ENCODE results near the gene ZNF775. TPM values are rescaled to one million over a fixed set of nuclear protein-coding genes. Genes with fewer than 3 reads are reported as not detected.
A peak's percentile ranks its signal among the peaks of the same experiment; 100 is the strongest.

ZNF775 gene
- total and polyA plus RNA-seq, 2 of the 13 experiments (the other 11 are each of a cell fraction or from before 2014, with no cell fraction given) = 3.1 to 3.2 TPM

GRCh38 chr7:150378853-150379440 lies at the start of gene ZNF775 (continued):
- TF ChIP-seq SIN3A (IDR thresholded peaks at IDR 0.05; ENCODE audit: borderline replicate concordance, low read depth, low read length) (peak; percentile 57; the same call in 1 of the 2 replicates), DNMT3B (CRISPR knock-in tag; conservative IDR thresholded peaks at IDR 0.05) (no peak), ZNF207 (IDR thresholded peaks at IDR 0.05; ENCODE audit: borderline replicate concordance) (no peak), ZFP90 (CRISPR knock-in tag; IDR thresholded peaks at IDR 0.05; ENCODE audit: borderline replicate concordance) (peak; percentile 49; the same call in 1 of the 2 replicates), ZNF605 (CRISPR knock-in tag; IDR thresholded peaks at IDR 0.05) (no peak), ZNF430 (CRISPR knock-in tag; IDR thresholded peaks at IDR 0.05) (no peak), E2F1 (CRISPR knock-in tag; IDR thresholded peaks at IDR 0.05) (peak; percentile 83), EP300 (IDR thresholded peaks at IDR 0.05; ENCODE audit: low read depth in 2 of 2, low read length in 2 of 2) (no peak), EP300 (CRISPR knock-in tag; IDR thresholded peaks at IDR 0.05; ENCODE audit: borderline replicate concordance) (no peak), SALL1 (CRISPR knock-in tag; IDR thresholded peaks at IDR 0.05) (no peak), POGK (CRISPR knock-in tag; conservative IDR thresholded peaks at IDR 0.05) (0 out of 2 replicates have a peak, but pooled peaks have one; percentile 57), RFXAP (CRISPR knock-in tag; IDR thresholded peaks at IDR 0.05; ENCODE audit: borderline replicate concordance) (peak; percentile 58; the same call in 1 of the 2 replicates), GZF1 (CRISPR knock-in tag; IDR thresholded peaks at IDR 0.05) (no peak), MXD4 (CRISPR knock-in tag; IDR thresholded peaks at IDR 0.05) (no peak), WIZ (CRISPR knock-in tag; IDR thresholded peaks at IDR 0.05) (no peak), ZFP62 (CRISPR knock-in tag; IDR thresholded peaks at IDR 0.05) (no peak), JUNB (CRISPR knock-in tag; IDR thresholded peaks at IDR 0.05; ENCODE audit: borderline replicate concordance) (no peak)
- TF ChIP-seq, protein P1, sequence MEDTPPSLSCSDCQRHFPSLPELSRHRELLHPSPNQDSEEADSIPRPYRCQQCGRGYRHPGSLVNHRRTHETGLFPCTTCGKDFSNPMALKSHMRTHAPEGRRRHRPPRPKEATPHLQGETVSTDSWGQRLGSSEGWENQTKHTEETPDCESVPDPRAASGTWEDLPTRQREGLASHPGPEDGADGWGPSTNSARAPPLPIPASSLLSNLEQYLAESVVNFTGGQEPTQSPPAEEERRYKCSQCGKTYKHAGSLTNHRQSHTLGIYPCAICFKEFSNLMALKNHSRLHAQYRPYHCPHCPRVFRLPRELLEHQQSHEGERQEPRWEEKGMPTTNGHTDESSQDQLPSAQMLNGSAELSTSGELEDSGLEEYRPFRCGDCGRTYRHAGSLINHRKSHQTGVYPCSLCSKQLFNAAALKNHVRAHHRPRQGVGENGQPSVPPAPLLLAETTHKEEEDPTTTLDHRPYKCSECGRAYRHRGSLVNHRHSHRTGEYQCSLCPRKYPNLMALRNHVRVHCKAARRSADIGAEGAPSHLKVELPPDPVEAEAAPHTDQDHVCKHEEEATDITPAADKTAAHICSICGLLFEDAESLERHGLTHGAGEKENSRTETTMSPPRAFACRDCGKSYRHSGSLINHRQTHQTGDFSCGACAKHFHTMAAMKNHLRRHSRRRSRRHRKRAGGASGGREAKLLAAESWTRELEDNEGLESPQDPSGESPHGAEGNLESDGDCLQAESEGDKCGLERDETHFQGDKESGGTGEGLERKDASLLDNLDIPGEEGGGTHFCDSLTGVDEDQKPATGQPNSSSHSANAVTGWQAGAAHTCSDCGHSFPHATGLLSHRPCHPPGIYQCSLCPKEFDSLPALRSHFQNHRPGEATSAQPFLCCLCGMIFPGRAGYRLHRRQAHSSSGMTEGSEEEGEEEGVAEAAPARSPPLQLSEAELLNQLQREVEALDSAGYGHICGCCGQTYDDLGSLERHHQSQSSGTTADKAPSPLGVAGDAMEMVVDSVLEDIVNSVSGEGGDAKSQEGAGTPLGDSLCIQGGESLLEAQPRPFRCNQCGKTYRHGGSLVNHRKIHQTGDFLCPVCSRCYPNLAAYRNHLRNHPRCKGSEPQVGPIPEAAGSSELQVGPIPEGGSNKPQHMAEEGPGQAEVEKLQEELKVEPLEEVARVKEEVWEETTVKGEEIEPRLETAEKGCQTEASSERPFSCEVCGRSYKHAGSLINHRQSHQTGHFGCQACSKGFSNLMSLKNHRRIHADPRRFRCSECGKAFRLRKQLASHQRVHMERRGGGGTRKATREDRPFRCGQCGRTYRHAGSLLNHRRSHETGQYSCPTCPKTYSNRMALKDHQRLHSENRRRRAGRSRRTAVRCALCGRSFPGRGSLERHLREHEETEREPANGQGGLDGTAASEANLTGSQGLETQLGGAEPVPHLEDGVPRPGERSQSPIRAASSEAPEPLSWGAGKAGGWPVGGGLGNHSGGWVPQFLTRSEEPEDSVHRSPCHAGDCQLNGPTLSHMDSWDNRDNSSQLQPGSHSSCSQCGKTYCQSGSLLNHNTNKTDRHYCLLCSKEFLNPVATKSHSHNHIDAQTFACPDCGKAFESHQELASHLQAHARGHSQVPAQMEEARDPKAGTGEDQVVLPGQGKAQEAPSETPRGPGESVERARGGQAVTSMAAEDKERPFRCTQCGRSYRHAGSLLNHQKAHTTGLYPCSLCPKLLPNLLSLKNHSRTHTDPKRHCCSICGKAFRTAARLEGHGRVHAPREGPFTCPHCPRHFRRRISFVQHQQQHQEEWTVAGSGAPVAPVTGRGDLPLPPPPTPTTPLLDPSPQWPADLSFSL (CRISPR knock-in tag; IDR thresholded peaks at IDR 0.05) = no peak
- TF ChIP-seq, protein P2, sequence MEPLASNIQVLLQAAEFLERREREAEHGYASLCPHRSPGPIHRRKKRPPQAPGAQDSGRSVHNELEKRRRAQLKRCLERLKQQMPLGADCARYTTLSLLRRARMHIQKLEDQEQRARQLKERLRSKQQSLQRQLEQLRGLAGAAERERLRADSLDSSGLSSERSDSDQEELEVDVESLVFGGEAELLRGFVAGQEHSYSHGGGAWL (CRISPR knock-in tag; IDR thresholded peaks at IDR 0.05) = peak; percentile 67
- TF ChIP-seq, protein P3, sequence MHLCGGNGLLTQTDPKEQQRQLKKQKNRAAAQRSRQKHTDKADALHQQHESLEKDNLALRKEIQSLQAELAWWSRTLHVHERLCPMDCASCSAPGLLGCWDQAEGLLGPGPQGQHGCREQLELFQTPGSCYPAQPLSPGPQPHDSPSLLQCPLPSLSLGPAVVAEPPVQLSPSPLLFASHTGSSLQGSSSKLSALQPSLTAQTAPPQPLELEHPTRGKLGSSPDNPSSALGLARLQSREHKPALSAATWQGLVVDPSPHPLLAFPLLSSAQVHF (CRISPR knock-in tag; IDR thresholded peaks at IDR 0.05) = no peak
